ENCODE measurements around the gene FAM111A. TPM values are rescaled to one million over a fixed set of nuclear protein-coding genes. Genes with fewer than 3 reads are reported as not detected.
"Not testable (repeated sequence)": the region's sequence is repeated elsewhere in the genome, so short reads cannot be mapped to it uniquely, and the experiment has no call there.

FAM111A gene
- total and polyA plus RNA-seq, 2 donors from 2014 or later = 14.2 to 42.2 TPM

DNA sequence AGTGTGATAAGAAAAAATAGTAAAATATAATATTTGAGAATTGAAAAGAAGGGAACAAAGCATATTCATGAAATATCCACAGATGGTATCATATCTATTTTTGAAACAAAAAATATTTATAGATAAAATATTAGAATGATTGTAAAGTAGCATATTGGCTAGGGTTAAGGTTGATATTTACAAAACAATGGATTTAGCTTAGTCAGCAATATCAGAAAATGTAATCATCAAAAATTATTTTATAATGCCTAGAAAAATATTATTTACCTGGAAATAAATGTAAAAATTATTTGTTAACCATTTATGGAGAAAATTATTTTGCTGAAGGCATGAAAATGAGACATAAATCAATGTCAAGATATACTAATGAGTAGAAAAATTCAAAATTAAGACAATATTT lies 22.8 kb upstream of the FAM111A start:
- Histone ChIP-seq H3K27ac (ENCODE audit: low read depth in 2 of 2, low read length in 2 of 2) (no peak overlapping the region), H3K9me3 (ENCODE audit: control insufficient read depth in 2 of 3, insufficient read depth in 1 of 3, low read length in 3 of 3) (peaks cover 0 to 13% (median 5%) of the 10 kb centered on the region in 3 donors), H3K36me3 (ENCODE audit: control insufficient read depth in 2 of 3, insufficient read depth in 3 of 3, low read length in 3 of 3) (no peaks in the 10 kb centered on the region), H3K9ac (ENCODE audit: low read length in 3 of 3) (no peak overlapping the region), H3K4me3 (ENCODE audit: low read length in 3 of 3) (no peak overlapping the region), H3K4me1 (ENCODE audit: control insufficient read depth in 2 of 3, insufficient read depth in 2 of 3, low read depth in 1 of 3, low read length in 3 of 3) (no peaks in the 10 kb centered on the region), H3K27me3 (ENCODE audit: control insufficient read depth, insufficient read depth, low read length) (no peaks in the 10 kb centered on the region)
- FAIRE-seq = peak; percentile 73
- intact Hi-C loops (cut with DNase I) = no loop called here
- TF ChIP-seq, protein P1, sequence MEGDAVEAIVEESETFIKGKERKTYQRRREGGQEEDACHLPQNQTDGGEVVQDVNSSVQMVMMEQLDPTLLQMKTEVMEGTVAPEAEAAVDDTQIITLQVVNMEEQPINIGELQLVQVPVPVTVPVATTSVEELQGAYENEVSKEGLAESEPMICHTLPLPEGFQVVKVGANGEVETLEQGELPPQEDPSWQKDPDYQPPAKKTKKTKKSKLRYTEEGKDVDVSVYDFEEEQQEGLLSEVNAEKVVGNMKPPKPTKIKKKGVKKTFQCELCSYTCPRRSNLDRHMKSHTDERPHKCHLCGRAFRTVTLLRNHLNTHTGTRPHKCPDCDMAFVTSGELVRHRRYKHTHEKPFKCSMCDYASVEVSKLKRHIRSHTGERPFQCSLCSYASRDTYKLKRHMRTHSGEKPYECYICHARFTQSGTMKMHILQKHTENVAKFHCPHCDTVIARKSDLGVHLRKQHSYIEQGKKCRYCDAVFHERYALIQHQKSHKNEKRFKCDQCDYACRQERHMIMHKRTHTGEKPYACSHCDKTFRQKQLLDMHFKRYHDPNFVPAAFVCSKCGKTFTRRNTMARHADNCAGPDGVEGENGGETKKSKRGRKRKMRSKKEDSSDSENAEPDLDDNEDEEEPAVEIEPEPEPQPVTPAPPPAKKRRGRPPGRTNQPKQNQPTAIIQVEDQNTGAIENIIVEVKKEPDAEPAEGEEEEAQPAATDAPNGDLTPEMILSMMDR (IDR thresholded peaks at IDR 0.05; ENCODE audit: borderline replicate concordance, extremely low read depth, insufficient read depth) = no peak
- DNase-seq = no peak

DNA sequence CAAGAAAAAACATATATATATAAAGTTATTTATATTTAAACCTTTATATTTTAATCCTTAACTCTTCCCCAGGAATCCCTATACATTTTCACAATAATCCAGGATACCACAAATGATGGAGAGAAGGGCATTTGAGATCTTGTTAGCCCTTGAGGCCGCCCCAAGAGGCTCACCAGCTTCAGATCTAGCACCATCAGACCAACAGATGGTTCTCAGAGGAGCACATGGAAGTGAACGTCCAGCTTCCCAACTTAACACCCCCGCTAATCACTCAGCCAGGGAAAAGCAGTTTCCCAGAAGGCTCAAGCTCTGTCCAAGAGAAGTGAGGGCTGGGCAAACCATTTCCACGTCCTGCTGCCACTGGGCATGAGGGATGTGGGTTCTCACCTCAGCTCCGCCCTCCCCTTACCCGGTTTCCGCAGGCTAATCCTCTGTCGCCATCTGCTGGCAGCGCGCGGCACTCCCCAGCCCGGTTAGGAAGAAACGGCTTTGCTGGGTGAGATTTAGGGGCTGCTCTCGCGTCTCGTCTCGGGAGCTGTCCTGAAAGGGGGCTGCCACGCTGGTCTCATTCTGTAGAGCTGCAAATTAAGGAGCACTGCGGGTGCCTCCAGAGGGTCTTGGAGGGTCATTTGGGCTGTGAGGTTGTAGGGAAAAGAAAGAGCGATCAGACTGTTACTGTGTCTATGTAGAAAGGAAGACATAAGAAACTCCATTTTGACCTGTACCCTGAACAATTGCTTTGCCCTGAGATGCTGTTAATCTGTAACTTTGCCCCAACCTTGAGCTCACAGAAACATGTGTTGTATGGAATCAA lies 6.8 kb upstream of the FAM111A start:
- H3K9me3 ChIP-seq (ENCODE audit: control insufficient read depth in 2 of 3, insufficient read depth in 1 of 3, low read length in 3 of 3) = no peaks in the 10 kb centered on the region
- TF ChIP-seq, protein P1 (IDR thresholded peaks at IDR 0.05; ENCODE audit: borderline replicate concordance, extremely low read depth, insufficient read depth) = peak; percentile 95
- H3K27me3 ChIP-seq (ENCODE audit: control insufficient read depth, insufficient read depth, low read length) = no peaks in the 10 kb centered on the region
- FAIRE-seq (no peak), DNase-seq (peak; percentile 91 to 94 (median 91))
- H3K4me3 ChIP-seq (ENCODE audit: low read length in 3 of 3) = peak overlapping the region in 1 of 3 donors; percentile 19
- H3K36me3 ChIP-seq (ENCODE audit: control insufficient read depth in 2 of 3, insufficient read depth in 3 of 3, low read length in 3 of 3) = peaks cover 0 to 15% (median 7%) of the 10 kb centered on the region in 3 donors
- intact Hi-C loops (cut with DNase I) = no loop called here
- no peak overlapping the region for H3K9ac ChIP-seq (ENCODE audit: low read length in 3 of 3)
- H3K4me1 ChIP-seq (ENCODE audit: control insufficient read depth in 2 of 3, insufficient read depth in 2 of 3, low read depth in 1 of 3, low read length in 3 of 3) = peaks cover 0 to 3% (median 0%) of the 10 kb centered on the region in 3 donors
- H3K27ac ChIP-seq (ENCODE audit: low read depth in 2 of 2, low read length in 2 of 2) = no peak overlapping the region

DNA sequence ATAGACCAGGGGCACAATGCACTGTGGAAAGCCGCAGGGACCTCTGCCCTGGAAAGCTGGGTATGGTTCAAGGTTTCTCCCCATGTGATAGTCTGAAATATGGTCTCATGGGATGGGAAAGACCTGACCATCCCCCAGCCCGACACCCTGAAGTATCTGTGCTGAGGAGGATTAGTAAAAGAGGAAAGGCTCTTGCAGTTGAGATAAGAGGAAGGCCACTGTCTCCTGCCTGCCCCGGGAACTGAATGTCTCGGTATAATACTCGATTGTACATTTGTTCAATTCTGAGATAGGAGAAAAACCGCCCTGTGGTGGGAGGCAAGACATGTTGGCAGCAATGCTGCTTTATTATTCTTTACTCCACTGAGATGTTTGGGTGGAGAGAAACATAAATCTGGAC lies 6.1 kb upstream of the FAM111A start:
- peaks cover 0 to 15% (median 7%) of the 10 kb centered on the region in 3 donors for H3K36me3 ChIP-seq (ENCODE audit: control insufficient read depth in 2 of 3, insufficient read depth in 3 of 3, low read length in 3 of 3)
- not testable (repeated sequence) for H3K27ac ChIP-seq (ENCODE audit: low read depth in 2 of 2, low read length in 2 of 2)

DNA sequence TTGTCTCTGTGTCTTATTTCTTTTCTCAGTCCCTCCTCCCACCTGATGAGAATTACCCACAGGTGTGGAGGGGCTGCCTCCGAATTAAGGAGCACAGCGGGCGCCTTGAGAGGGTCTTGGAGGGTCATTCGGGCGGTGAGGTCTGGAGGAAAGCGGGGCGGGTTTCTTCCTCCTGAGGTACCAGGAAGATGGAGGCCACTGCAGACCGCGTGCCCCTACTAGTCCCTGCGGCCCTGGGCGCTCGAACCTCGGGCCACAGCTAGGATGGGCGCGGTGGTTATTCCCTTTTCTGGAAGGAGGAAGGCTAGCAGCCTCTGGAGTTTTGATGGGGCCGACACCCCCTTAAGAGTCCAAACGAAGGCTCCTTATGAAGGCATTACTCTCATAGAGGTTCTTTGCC lies 5.5 kb upstream of the FAM111A start:
- Histone ChIP-seq H3K27me3 (ENCODE audit: control insufficient read depth, insufficient read depth, low read length) (no peaks in the 10 kb centered on the region), H3K9ac (ENCODE audit: low read length in 3 of 3) (no peak overlapping the region), H3K4me1 (ENCODE audit: control insufficient read depth in 2 of 3, insufficient read depth in 2 of 3, low read depth in 1 of 3, low read length in 3 of 3) (peaks cover 3% of the 10 kb centered on the region in 3 donors), H3K36me3 (ENCODE audit: control insufficient read depth in 2 of 3, insufficient read depth in 3 of 3, low read length in 3 of 3) (peaks cover 0 to 15% (median 7%) of the 10 kb centered on the region in 3 donors), H3K4me3 (ENCODE audit: low read length in 3 of 3) (no peak overlapping the region), H3K27ac (ENCODE audit: low read depth in 2 of 2, low read length in 2 of 2) (no peak overlapping the region), H3K9me3 (ENCODE audit: control insufficient read depth in 2 of 3, insufficient read depth in 1 of 3, low read length in 3 of 3) (no peaks in the 10 kb centered on the region)
- DNase-seq (peak in 1 of 5 donors; percentile 66), FAIRE-seq (no peak)
- intact Hi-C loops (cut with DNase I) = no loop called here
- TF ChIP-seq, protein P1 (IDR thresholded peaks at IDR 0.05; ENCODE audit: borderline replicate concordance, extremely low read depth, insufficient read depth) = no peak

More for the DNA sequence above, 6.1 kb upstream of the FAM111A start:
- H3K4me3 ChIP-seq (ENCODE audit: low read length in 3 of 3); H3K9me3 ChIP-seq (ENCODE audit: control insufficient read depth in 2 of 3, insufficient read depth in 1 of 3, low read length in 3 of 3); H3K4me1 ChIP-seq (ENCODE audit: control insufficient read depth in 2 of 3, insufficient read depth in 2 of 3, low read depth in 1 of 3, low read length in 3 of 3); H3K27me3 ChIP-seq (ENCODE audit: control insufficient read depth, insufficient read depth, low read length); H3K9ac ChIP-seq (ENCODE audit: low read length in 3 of 3); FAIRE-seq; intact Hi-C loops (cut with DNase I); DNase-seq: not testable (repeated sequence)
